Measurements from ENCODE around the gene CCIN.
"Not testable (repeated sequence)": the region's sequence is repeated elsewhere in the genome, so short reads cannot be mapped to it uniquely, and the experiment has no call there.

CCIN gene

GRCh38 chr9:36173861-36174260 is 4.7 kb downstream of the CCIN start:
- no peak for DNase-seq (ENCODE audit: low read depth)
- TF ChIP-seq CTCF (IDR thresholded peaks at IDR 0.05; ENCODE audit: low read depth, low read length, missing control alignments), result no peak
- in situ Hi-C loops (cut with HindIII; ENCODE audit: low sequenced_read_pairs), result no loop called here
- H3K4me3 ChIP-seq (ENCODE audit: low read depth, low read length), result no peak overlapping the region

- no peak for TF ChIP-seq CTCF (IDR thresholded peaks at IDR 0.05; ENCODE audit: low read depth, low read length, missing control alignments)
- in situ Hi-C loops (cut with HindIII; ENCODE audit: low sequenced_read_pairs), result no loop called here
- DNase-seq (ENCODE audit: low read depth), result no peak
- no peak overlapping the region for H3K4me3 ChIP-seq (ENCODE audit: low read depth, low read length)
Measured at GRCh38 chr9:36174271-36174670, 5.1 kb downstream of the CCIN start.

GRCh38 chr9:36174731-36175130 is 5.5 kb downstream of the CCIN start:
- no peak for TF ChIP-seq CTCF (IDR thresholded peaks at IDR 0.05; ENCODE audit: low read depth, low read length, missing control alignments)
- no peak for DNase-seq (ENCODE audit: low read depth)
- in situ Hi-C loops (cut with HindIII; ENCODE audit: low sequenced_read_pairs), result no loop called here
- no peak overlapping the region for H3K4me3 ChIP-seq (ENCODE audit: low read depth, low read length)

- H3K4me3 ChIP-seq (ENCODE audit: low read depth, low read length); in situ Hi-C loops (cut with HindIII; ENCODE audit: low sequenced_read_pairs); DNase-seq (ENCODE audit: low read depth): not testable (repeated sequence)
Measured at GRCh38 chr9:36175209-36175608, 6.0 kb downstream of the CCIN start.

- DNase-seq (ENCODE audit: low read depth); H3K4me3 ChIP-seq (ENCODE audit: low read depth, low read length); in situ Hi-C loops (cut with HindIII; ENCODE audit: low sequenced_read_pairs): not testable (repeated sequence)
Measured at GRCh38 chr9:36176496-36176895, 7.3 kb downstream of the CCIN start.

- in situ Hi-C loops (cut with HindIII; ENCODE audit: low sequenced_read_pairs), result no loop called here
- no peak for DNase-seq (ENCODE audit: low read depth)
- no peak overlapping the region for H3K4me3 ChIP-seq (ENCODE audit: low read depth, low read length)
- TF ChIP-seq CTCF (IDR thresholded peaks at IDR 0.05; ENCODE audit: low read depth, low read length, missing control alignments), result no peak
Measured at GRCh38 chr9:36177571-36177970, 8.4 kb downstream of the CCIN start.

GRCh38 chr9:36180243-36180642 is 11.1 kb downstream of the CCIN start:
- in situ Hi-C loops (cut with HindIII; ENCODE audit: low sequenced_read_pairs), result loop anchor here (10.0 kb wide), 1 partner anchor 155 kb away; no protein-coding TSS in a partner anchor
- not testable (repeated sequence) for H3K4me3 ChIP-seq (ENCODE audit: low read depth, low read length); DNase-seq (ENCODE audit: low read depth)

GRCh38 chr9:36187414-36187813 is 18.2 kb downstream of the CCIN start:
- peak; percentile 26 for DNase-seq (ENCODE audit: low read depth)
- H3K4me3 ChIP-seq (ENCODE audit: low read depth, low read length), result no peak overlapping the region
- in situ Hi-C loops (cut with HindIII; ENCODE audit: low sequenced_read_pairs), result loop anchor here (10.0 kb wide), 1 partner anchor 163 kb away; no protein-coding TSS in a partner anchor
- no peak for TF ChIP-seq CTCF (IDR thresholded peaks at IDR 0.05; ENCODE audit: low read depth, low read length, missing control alignments)

Measured in astrocyte of the cerebellum (primary cell).